ENCODE measurements around the gene GATD1. TPM values are rescaled to one million over a fixed set of nuclear protein-coding genes. Genes with fewer than 3 reads are reported as not detected.
A peak's percentile ranks its signal among the peaks of the same experiment; 100 is the strongest.

Gene GATD1
- 10 to 100 TPM; 31.9 to 34.4 TPM for total RNA-seq

GRCh38 chr11:777288-778255, at the start of gene GATD1:
Gene GATD1 (minus strand): TSS chr11:777487. CDS start chr11:777462, 25 bp downstream.
- ATAC-seq (replicated peaks in 1 of 2) (peak; percentile 90 to 91), DNase-seq (peak; percentile 97 to 98)
- Mint-ChIP-seq H3K9me3 (no peaks in the 10 kb centered on the region), H3K27me3 (ENCODE audit: low read depth) (no peaks in the 10 kb centered on the region), H3K27ac (peak within 1 kb of the TSS; percentile 38), H3K4me3 (peak within 1 kb of the TSS; percentile 88 to 91), H3K36me3 (ENCODE audit: insufficient read depth in 2 of 2) (peaks cover 0 to 1% of the 10 kb centered on the region in 2 donors), H3K4me1 (ENCODE audit: low read depth) (peaks cover 21% of the 10 kb centered on the region)

DNA sequence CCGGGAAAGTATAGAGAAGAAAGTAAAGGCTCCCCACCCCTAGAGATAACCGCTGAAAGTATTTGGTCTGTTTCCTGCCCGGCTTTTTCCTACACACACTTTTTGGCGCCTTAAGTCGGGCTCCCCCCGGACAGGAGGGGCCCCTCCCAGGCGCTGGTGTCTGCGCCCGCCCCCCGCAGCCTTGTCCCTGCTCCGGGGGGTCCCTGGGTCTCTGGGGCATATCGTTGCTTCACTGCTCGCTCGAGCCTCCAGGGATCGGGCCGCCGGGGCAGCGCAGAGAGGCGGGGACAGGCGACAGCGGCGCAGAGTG, 49.5 kb upstream of the GATD1 start:
- DNase-seq: no peak
- H3K36me3 Mint-ChIP-seq (ENCODE audit: insufficient read depth in 2 of 2): peaks cover 2 to 3% of the 10 kb centered on the region in 2 donors
- peaks cover 32% of the 10 kb centered on the region for H3K27me3 Mint-ChIP-seq (ENCODE audit: low read depth)
- ATAC-seq (replicated peaks in 1 of 2): peak in 1 of 2 donors; percentile 1
- H3K27ac Mint-ChIP-seq: no peak overlapping the region
- H3K4me1 Mint-ChIP-seq (ENCODE audit: low read depth): peaks cover 26% of the 10 kb centered on the region
- H3K4me3 Mint-ChIP-seq: peak overlapping the region; percentile 79 to 81
- no peaks in the 10 kb centered on the region for H3K9me3 Mint-ChIP-seq

- peaks cover 2 to 3% of the 10 kb centered on the region in 2 donors for H3K36me3 Mint-ChIP-seq (ENCODE audit: insufficient read depth in 2 of 2)
- no peak for ATAC-seq (replicated peaks in 1 of 2)
- H3K27ac Mint-ChIP-seq: peak overlapping the region; percentile 46
- peaks cover 23% of the 10 kb centered on the region for H3K4me1 Mint-ChIP-seq (ENCODE audit: low read depth)
- peaks cover 27% of the 10 kb centered on the region for H3K27me3 Mint-ChIP-seq (ENCODE audit: low read depth)
- no peaks in the 10 kb centered on the region for H3K9me3 Mint-ChIP-seq
- H3K4me3 Mint-ChIP-seq: peak overlapping the region; percentile 79 to 81
- no peak for DNase-seq
Observed at GRCh38 chr11:826227-826621, 48.9 kb upstream of the GATD1 start.

DNA sequence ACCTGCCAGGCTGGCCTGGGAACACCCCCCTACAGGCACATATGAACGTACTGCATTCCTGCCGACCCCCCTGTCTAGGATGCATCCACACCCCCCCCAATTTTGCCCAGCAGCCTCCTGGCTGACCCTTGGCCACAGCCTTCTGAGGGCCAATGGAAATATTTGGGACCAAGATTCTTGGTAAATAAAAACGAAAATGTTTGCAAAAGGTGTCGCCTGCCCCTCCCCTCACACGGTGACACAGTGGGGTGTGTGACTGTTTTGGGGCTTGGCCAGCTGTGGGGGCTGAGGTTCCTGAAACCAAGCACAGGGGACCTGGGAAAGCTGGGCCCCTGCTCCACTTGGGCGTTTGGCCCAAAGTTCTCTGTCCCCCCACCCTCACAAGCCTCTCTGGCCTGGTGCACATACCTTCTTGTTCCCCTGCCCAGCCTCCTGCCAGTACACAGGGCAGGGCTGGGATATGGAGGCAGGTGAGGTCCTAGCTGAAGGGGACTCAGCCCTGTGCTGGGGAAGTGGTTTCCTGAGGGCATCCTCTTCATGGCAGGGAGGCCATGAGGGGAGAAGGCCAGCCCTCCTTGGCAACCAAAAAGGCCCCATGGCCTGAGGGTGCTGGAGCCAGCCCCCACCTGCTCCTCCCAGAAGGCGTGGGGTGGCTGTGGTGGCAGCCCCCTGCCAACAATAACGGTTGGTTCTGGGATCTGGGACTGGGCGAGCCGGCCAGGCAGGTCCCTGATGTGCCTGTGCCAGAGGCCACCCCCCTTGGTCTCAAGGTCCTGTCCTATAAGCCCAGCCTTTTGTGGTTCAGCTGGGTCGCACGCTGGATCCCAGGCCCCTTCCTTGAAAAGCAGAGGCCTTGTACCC, 48.3 kb upstream of the GATD1 start:
- H3K27ac Mint-ChIP-seq: no peak overlapping the region
- peaks cover 28% of the 10 kb centered on the region for H3K4me1 Mint-ChIP-seq (ENCODE audit: low read depth)
- no peak for DNase-seq
- no peak for ATAC-seq (replicated peaks in 1 of 2)
- H3K9me3 Mint-ChIP-seq: no peaks in the 10 kb centered on the region
- peaks cover 24% of the 10 kb centered on the region for H3K27me3 Mint-ChIP-seq (ENCODE audit: low read depth)
- no peak overlapping the region for H3K4me3 Mint-ChIP-seq
- H3K36me3 Mint-ChIP-seq (ENCODE audit: insufficient read depth in 2 of 2): peaks cover 2 to 3% of the 10 kb centered on the region in 2 donors

GRCh38 chr11:824942-825341, 47.7 kb upstream of the GATD1 start:
- no peaks in the 10 kb centered on the region for H3K9me3 Mint-ChIP-seq

DNA sequence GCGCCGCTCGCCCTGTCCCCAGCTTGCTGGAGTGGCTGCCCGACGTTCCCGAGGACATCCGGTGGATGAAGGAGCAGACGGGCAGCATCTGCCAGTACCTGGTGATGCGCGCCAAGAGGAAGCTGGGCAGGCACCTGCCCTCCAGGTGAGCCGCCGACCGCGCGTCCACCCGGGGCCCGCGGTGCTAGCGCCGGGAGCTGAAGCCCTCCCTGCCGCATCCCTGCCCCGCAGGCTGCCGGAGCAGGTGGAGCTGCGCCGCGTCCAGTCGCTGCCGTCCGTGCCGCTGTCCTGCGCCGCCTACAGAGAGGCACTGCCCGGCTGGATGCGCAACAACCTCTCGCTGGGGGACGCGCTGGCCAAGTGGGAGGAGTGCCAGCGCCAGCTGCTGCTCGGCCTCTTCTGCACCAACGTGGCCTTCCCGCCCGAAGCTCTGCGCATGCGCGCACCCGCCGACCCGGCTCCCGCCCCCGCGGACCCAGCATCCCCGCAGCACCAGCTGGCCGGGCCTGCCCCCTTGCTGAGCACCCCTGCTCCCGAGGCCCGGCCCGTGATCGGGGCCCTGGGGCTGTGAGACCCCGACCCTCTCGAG, 47.1 kb upstream of the GATD1 start:
- H3K4me3 Mint-ChIP-seq: no peak overlapping the region
- no peak overlapping the region for H3K27ac Mint-ChIP-seq

More at GRCh38 chr11:824942-825341, 47.7 kb upstream of the GATD1 start:
- Mint-ChIP-seq H3K4me1 (ENCODE audit: low read depth) (peaks cover 29% of the 10 kb centered on the region), H3K4me3 (no peak overlapping the region), H3K27ac (no peak overlapping the region), H3K36me3 (ENCODE audit: insufficient read depth in 2 of 2) (peaks cover 2 to 3% of the 10 kb centered on the region in 2 donors), H3K27me3 (ENCODE audit: low read depth) (peaks cover 24% of the 10 kb centered on the region)
- DNase-seq (no peak), ATAC-seq (replicated peaks in 1 of 2) (no peak)

GRCh38 chr11:823441-824291, 46.4 kb upstream of the GATD1 start:
- H3K4me3 Mint-ChIP-seq: no peak overlapping the region
- ATAC-seq (replicated peaks in 1 of 2) (no peak), DNase-seq (no peak)
- no peak overlapping the region for H3K27ac Mint-ChIP-seq
- H3K4me1 Mint-ChIP-seq (ENCODE audit: low read depth): peaks cover 20% of the 10 kb centered on the region
- peaks cover 13% of the 10 kb centered on the region for H3K27me3 Mint-ChIP-seq (ENCODE audit: low read depth)
- H3K9me3 Mint-ChIP-seq: no peaks in the 10 kb centered on the region
- H3K36me3 Mint-ChIP-seq (ENCODE audit: insufficient read depth in 2 of 2): peaks cover 2 to 3% of the 10 kb centered on the region in 2 donors

More for the DNA sequence above, 47.1 kb upstream of the GATD1 start:
- Mint-ChIP-seq H3K4me1 (ENCODE audit: low read depth) (peaks cover 26% of the 10 kb centered on the region), H3K36me3 (ENCODE audit: insufficient read depth in 2 of 2) (peaks cover 2 to 3% of the 10 kb centered on the region in 2 donors), H3K27me3 (ENCODE audit: low read depth) (peaks cover 20% of the 10 kb centered on the region), H3K9me3 (no peaks in the 10 kb centered on the region)
- DNase-seq (no peak), ATAC-seq (replicated peaks in 1 of 2) (no peak)

- Mint-ChIP-seq H3K4me3 (peak overlapping the region in 1 of 2 donors; percentile 29), H3K4me1 (ENCODE audit: low read depth) (peaks cover 15% of the 10 kb centered on the region), H3K36me3 (ENCODE audit: insufficient read depth in 2 of 2) (peaks cover 2 to 3% of the 10 kb centered on the region in 2 donors), H3K9me3 (no peaks in the 10 kb centered on the region), H3K27ac (no peak overlapping the region), H3K27me3 (ENCODE audit: low read depth) (no peaks in the 10 kb centered on the region)
- DNase-seq (no peak), ATAC-seq (replicated peaks in 1 of 2) (no peak)
Observed at GRCh38 chr11:821512-822371, 44.5 kb upstream of the GATD1 start.

- no peak for ATAC-seq (replicated peaks in 1 of 2)
- Mint-ChIP-seq H3K27me3 (ENCODE audit: low read depth) (no peaks in the 10 kb centered on the region), H3K4me3 (peak overlapping the region; percentile 87 to 89)
Observed at GRCh38 chr11:820655-821511, 43.6 kb upstream of the GATD1 start.

DNA sequence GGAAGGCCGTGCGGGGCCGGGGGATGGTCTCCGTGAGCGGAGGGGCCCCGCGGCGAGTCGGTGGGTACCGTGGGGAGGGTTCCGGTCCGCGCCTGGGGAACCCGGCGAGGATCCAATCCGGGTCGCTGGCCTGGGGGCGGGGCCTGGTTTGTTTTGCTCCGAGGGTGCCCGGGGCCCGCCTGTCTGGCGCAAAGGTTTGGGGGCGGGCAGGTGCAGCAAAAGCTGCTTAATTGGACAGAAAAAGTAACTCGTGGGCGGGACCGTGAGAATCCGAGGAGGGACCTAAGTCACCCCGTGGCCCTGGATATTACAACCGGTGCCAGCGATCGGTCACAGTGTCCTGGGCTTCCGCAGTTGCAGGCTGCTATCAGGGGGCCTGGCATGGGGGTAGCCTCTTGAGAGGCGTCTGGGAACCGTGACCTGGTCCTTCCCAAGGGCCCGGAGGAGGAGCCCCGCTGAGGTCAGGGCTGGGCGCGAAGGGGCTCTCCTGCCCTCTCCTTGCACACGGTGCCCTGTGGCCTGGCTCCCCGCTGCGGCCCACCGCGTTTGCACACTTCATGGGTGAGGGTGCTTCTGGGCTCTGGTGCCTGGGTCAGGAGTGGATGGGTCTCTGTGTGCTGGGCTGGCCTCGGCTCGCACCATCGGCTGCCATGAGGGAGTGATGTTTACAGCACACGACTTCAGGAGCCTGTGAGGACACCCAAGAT, 42.8 kb upstream of the GATD1 start:
- DNase-seq: peak; percentile 95 to 96
- ATAC-seq (replicated peaks in 1 of 2): peak; percentile 77 to 79
- Mint-ChIP-seq H3K36me3 (ENCODE audit: insufficient read depth in 2 of 2) (peaks cover 1 to 2% of the 10 kb centered on the region in 2 donors), H3K4me3 (peak overlapping the region; percentile 87 to 89), H3K9me3 (no peaks in the 10 kb centered on the region), H3K27ac (peak overlapping the region; percentile 73), H3K27me3 (ENCODE audit: low read depth) (no peaks in the 10 kb centered on the region), H3K4me1 (ENCODE audit: low read depth) (peaks cover 11% of the 10 kb centered on the region)

More at GRCh38 chr11:820655-821511, 43.6 kb upstream of the GATD1 start:
- no peaks in the 10 kb centered on the region for H3K9me3 Mint-ChIP-seq
- H3K27ac Mint-ChIP-seq: no peak overlapping the region
- H3K36me3 Mint-ChIP-seq (ENCODE audit: insufficient read depth in 2 of 2): peaks cover 2 to 3% of the 10 kb centered on the region in 2 donors
- H3K4me1 Mint-ChIP-seq (ENCODE audit: low read depth): peaks cover 11% of the 10 kb centered on the region
- no peak for DNase-seq

Data from activated T-cell treated with anti-CD3 and anti-CD28 coated beads, Interleukin-2, amount 50 U/mL, for 72 hours (primary cell).